IPS-NIHi7 (cell line): ENCODE results near the gene ACP4.
"Not testable (repeated sequence)": the region's sequence is repeated elsewhere in the genome, so short reads cannot be mapped to it uniquely, and the experiment has no call there.

Experiments used
- DNase-seq: peaks from one replicate; pipeline ENCODE4 v3.0.0; 2012; ENCODE audit warnings: mixed read lengths; ENCODE audit errors: extremely low spot score

The ACP4 gene

GRCh38 chr19:50797429-50797780 is 7.2 kb downstream of the ACP4 start:
- DNase-seq: no peak

DNA sequence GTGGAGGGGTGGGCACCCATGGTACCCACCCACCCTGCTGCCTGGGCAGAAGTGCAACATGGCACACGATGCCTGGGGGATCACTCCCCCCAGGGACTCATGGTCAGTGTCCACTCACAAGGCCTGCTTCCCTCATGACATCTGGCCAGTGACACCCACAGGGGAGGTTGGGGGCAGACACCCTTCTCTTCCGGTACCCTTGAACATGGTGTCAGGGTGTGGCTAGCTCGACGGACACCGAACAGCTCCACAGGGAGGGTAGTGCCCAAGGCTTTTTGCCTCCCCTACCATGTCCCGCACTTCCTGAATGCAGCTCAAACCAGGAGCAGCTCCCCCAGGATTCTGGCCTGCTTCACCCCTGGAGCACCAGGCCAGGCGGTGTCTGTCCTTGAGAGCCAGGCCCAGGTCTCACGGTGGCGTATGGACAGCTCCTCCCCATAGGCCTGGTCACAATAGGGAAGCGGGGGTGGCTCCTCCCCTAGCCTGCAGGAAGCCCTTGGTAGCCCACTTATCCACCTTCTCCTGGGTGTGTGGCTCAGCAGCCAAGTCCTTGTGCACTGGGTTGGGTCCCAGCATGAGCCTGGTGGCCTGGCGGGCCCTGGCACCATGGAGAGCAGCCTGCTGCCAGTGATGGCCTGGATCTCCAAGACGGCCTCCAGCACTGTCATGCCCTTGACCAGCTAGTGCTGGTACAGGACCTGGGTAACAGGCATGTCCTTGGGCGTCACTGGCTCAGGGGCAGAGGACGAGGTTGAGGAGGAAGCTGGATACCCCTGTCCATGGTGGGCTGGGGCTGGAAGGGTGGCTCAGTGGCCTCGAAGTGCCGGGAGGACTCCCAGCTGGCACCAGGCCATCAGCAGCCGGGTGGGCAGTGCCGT is 7.8 kb downstream of the ACP4 start:
- no peak for DNase-seq

DNA sequence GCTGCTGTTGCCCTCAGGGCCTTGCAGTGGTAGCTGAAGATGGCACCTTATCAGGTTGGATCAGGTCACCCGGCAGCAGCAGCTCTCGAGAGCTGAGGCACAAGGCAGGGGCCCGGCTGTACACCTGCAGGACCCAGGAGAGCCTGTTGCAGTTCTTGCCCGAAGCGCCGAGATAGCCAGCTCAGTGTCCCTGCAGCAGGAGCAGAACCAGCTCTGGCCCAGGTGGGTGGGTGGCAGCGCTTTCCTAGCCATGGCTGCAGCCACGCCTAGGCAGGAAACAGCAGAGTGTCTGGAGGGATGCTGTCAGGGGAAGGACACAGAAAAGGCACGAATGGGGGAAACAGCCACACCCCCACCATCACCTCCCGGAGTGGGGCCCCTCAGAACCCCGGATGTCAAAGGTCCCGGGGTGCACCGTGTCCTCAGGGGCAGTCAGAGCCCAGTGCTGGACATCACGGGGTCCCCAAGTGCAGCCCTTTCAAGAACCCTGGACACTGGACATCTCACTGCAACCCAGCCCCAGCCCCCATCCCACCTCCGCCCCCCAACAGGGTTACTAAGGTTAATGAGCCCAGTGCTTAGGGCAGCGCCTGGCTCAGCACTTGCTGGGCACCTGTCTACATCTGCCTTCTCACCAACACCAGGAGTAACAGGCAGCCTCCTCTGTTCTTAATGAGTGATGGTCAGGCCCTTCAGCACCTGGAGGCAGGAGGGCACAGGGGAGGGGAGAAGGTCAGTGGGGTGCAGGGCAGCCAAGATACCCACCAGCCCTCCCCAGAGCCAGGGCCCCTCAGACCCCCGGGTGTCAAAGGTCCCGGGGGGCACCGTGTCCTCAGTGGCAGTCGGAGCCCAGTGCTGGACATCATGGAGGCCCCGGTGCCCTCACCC is 8.7 kb downstream of the ACP4 start:
- DNase-seq: no peak

- DNase-seq: no peak
Observed at GRCh38 chr19:50799547-50799851, 9.3 kb downstream of the ACP4 start.

DNA sequence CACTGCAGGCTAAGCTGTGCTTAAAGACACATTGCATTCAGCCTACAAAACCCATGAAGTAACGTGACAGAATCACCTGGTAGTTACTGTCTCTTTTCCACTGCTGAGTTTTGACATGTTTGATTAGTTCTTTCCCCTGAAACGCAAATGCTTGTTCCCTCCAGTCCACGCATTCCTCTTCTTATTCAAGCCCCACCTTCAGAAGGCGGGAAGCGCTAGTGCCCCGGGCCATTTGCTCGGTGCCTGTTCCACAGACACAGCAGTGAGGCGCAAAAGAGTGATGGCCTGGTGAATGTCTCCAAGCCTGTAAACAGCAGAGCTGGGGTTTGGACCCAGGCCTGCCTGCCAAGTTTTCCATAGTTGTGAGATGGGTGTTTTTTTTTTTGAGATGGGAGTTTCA is 10.9 kb downstream of the ACP4 start:
- no peak for DNase-seq

DNA sequence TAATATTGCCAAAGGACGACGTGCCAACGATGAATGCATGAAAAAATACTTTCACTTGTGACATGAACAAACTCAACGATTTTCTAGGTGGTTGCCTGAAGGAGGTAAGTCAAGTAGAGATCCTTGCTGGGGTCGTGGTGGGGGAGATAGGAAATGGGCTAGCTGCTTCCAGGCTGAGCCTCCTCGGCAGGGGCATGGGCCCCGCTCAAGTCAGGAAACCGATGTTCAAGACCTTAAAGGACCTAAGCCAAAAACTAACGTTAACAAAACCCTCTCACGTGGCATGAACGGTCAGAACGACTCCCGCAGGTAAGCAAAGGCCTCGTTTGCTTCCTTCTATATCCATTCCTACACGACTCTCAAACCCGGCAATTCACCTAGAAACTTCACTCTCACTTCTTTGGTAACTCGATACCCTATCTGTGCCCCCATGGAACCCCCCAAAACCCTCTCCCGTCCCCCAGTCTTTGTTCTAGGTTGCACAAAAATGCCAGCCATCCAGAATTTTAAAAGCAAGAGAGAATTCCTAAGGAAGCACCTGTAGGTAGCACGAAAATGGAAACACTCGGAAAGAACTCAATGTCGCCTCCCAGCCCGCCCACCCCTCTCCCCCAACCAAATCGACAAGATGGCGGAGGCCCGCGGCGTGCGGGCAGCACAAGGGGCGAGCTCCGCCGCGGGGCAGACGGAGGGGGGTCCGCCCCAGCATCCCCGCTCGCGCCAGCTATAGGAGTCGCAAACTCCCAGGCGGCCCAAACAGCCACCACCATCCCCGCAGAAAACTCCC is 13.6 kb downstream of the ACP4 start:
- peak; percentile 49 for DNase-seq

GRCh38 chr19:50804420-50805272 is 14.4 kb downstream of the ACP4 start:
- DNase-seq: peak; percentile 98

DNA sequence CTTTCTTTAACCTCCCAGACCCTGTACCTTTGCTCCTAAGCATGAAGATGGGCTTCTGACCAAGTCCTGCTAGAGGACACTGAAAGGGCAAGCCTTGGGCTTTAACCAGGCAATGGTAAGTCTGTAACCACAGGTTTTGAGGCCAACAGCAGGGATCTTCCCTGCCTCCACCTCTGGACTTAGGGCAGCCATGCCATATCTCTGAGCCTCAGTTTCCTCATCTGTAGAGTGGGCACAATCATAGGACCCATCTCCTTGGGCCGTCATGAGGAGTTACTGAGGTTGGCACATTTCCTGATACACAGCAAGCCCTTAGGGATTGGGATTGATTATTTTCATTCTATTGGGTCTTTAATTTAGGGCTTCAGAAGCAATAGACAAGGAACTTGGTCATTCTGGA is 18.6 kb downstream of the ACP4 start:
- DNase-seq: no peak

DNA sequence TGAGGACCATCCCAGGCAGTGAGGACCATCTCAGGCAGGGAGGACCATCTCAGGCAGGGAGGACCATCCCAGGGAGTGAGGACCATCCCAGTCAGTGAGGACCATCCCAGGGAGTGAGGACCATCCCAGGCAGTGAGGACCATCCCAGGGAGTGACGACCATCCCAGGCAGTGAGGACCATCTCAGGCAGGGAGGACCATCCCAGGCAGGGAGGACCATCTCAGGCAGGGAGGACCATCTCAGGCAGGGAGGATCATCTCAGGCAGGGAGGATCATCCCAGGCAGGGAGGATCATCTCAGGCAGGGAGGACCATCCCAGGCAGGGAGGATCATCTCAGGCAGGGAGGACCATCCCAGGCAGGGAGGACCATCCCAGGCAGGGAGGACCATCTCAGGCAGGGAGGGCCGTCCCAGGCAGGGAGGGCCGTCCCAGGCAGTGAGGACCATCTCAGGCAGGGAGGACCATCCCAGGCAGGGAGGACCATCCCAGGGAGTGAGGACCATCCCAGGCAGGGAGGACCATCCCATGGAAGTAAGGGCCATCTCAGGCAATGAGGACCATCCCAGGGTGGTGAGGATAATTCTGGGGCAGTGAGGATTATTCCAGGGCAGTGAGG is 21.5 kb downstream of the ACP4 start:
- DNase-seq: not testable (repeated sequence)

DNA sequence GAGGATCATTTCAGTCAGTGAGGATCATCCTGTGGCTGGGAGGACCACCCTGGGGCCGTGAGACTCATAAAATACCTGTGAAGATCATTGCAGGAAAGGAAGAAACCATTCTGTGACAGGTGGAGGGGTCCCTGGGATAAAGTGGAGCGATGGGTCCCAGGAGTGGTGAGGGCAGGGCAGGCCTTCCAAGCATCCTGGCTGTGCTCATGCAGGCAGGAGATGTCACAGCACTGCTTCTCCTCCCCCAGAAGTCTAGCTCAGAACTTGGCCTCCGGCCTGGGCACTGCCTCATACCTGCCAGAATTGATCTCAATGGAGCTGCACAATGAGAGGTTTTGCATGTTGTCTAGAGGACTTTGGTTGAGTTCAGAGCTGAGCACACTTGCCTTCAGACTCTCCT is 22.3 kb downstream of the ACP4 start:
- DNase-seq: no peak

DNA sequence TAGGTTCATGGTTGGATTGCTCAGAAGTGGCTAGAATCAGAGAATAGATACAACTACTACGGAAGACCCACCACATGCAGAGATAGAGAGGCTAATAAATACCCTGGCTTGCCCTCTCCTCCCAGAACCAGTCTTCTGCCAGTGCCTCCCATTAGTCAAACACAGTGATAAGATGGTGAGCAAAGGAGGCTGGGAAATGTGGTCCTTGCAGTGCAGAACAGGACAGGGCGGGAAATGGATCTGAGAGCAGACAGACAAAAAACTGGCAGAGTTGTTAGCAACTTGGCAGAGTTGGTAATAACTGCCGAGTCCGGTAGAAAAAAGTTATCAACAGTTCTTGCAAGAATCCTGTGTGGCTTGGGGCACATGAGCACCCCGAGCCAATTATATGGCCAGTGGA is 24.7 kb downstream of the ACP4 start:
- DNase-seq: no peak

- DNase-seq: no peak
Observed at GRCh38 chr19:50815439-50815838, 25.2 kb downstream of the ACP4 start.

DNA sequence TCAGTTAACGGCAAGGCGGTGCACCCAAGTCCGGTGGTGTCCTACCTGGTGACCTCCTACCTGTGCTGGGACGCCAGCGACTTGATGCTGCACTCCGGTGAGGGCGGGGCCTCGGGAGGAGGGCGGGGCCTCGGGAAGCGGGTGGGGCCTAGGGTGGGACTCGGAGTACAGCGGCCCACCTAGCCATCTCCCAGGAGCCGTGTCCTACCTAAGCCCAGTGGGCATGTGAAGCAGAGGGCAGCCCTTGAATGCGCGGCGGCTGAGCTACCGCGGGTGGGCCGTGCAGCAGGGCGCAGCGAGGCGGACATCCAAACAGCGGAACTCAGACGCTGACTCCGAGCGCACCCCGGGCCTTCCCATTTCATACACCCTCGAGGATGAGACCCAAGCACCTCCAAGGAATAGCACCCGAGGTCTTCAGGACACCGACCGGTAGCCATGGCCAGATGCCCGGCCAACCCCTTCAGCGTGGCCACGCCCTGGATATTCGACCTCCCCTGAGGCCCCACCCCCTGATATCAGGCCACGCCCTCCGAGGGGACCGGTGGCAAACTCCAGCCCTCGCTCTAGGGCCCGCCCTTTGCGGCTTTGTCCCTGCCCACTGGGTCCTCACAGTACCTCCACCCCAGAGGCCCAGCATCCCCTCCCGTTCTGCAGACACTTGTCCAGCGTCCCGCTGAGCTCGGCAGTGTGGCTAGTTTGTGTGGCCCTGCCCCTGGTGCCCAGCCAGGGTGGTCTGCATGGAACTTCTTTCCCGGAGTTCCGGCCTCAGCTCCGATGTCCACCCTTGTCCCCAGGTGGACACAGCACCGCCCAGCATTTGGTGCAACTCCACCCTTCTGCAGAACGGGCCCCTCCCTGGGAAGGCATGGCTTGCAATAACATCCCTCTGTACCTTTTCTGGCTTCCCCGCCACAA is 28.0 kb downstream of the ACP4 start:
- peak; percentile 97 for DNase-seq

DNA sequence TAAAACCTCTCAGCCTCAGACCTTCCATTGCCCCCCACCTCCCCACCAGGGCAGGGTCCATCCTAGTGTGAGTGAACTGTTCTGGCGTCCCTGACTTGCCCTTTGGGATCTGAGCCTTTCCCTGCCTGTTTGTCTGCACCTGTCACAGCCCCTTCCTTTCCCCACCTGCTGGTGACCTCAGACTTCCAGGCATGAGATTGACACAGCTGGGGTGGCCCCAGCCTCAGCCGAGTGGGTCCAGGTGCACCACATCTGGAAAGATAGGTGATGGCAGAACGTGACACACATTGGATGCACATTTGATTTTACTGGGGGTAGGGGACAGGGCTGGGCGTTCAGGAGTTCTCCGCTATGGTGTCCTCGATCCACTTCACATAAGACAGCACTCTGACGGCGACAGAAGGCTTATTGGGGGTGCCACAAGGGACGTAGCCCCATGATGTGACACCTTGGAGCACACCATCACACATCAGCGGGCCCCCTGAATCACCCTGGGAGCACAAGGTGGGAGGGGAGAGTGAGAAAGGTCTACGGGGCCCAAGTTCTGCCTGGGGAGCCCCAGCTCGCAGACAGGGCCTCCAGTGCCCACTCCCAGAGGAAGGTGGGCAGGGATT is 28.8 kb downstream of the ACP4 start:
- no peak for DNase-seq

- no peak for DNase-seq
Observed at GRCh38 chr19:50819636-50820035, 29.4 kb downstream of the ACP4 start.

DNA sequence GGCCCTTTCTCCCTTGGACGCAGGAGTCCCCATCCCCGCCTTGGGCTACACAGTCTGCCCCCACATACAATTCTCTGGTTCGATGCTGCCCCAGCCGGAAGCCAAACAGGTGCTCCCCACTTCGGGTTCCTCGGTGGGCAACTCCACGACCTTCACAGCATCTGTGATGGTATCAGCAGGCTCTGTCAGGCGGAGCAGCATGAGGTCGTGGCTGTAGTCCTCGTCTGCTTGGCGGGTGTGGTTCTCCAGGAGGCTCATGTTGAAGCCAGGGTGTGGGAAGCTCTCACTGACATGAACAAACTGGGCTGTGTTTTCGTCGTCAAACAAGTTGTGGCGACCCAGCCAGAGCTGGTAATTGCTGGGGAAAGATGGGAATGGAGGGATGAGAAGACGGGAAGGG is 29.9 kb downstream of the ACP4 start:
- no peak for DNase-seq

GRCh38 chr19:50820549-50821247 is 30.5 kb downstream of the ACP4 start:
- DNase-seq: peak; percentile 44

GRCh38 chr19:50821248-50821612 is 31.0 kb downstream of the ACP4 start:
- no peak for DNase-seq

DNA sequence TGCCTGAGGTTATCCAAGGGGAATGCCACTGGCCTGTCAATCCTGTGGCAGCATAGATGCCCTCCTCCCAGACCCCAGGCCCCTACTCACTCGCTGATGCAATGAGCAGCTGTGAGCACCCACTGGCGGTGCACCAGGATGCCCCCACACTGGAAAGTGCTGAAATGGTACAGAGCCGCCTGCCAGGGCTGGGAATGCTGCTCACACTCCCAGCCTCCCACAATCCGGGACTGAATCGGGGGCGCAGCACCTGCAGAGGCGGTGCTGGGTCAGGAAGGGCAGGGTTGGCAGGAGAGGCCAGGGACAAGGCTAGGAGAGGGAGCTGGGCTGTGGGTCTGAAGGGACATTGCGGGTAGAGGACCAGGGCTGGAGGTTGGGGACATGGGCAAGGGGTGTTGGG is 31.4 kb downstream of the ACP4 start:
- DNase-seq: no peak
